Stimulated activated CD4-positive, alpha-beta T cell treated with anti-CD3 and anti-CD28 coated beads, Interleukin-2, amount 100 ng/mL, for 48 hours (primary cell): ENCODE data around the gene GJA4.
A peak's percentile ranks its signal among the peaks of the same experiment; 100 is the strongest.
"Not testable (repeated sequence)": the region's sequence is repeated elsewhere in the genome, so short reads cannot be mapped to it uniquely, and the experiment has no call there.

Experiments
- DNase-seq, 2 donors: peaks; one replicate each; pipeline ENCODE4 v3.0.0-alpha.2; 2020

GJA4 gene

DNA sequence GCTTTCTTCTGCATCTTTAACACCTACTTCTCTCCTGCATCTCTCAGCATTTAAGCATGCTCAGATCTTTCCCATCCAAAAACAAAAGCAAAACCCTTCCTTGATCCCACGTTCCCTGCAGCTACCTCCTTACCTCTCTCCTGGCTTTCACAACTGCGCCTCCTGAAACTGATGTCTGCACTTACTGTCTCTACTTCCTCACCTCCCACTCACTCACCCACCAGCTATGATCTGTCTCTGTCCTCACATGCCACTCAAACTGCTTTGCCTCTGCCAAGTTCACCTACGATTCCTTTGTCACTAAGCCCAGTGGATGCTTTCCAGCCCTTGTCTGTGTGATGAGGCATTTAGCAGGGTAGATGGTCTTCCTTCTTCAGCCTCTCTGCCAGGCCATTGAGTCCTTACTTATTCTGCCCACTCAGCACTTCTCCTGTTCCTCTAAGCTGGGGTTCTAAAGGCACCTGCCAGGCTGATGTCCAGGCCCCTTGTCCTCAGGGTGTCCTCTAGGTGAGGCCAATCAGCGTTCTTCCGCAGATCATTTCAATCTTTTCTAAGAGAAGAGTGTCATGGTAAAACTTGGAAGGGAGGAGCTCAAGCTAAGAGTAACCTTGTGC, 21.8 kb upstream of the GJA4 start:
- no peak for DNase-seq

- DNase-seq: no peak
Measured at GRCh38 chr1:34771573-34772371, 21.0 kb upstream of the GJA4 start.

DNA sequence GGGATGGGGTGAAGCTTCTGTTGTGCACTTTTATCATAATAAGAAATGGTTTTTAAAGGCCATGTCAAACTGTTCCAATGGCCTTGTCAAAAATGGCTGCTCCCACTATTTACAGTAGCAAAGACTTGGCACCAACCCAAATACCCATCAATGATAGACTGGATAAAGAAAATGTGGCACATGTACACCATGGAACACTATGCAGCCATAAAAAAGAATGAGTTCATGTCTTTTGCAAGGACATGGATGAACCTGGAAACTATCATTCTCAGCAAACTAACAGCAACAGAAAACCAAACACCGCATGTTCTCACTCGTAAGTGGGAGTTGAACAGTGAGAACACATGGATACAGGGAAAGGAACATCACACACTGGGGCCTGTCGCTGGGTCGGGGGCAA, 19.7 kb upstream of the GJA4 start:
- DNase-seq: not testable (repeated sequence)

GRCh38 chr1:34774957-34775356, 17.8 kb upstream of the GJA4 start:
- no peak for DNase-seq

DNA sequence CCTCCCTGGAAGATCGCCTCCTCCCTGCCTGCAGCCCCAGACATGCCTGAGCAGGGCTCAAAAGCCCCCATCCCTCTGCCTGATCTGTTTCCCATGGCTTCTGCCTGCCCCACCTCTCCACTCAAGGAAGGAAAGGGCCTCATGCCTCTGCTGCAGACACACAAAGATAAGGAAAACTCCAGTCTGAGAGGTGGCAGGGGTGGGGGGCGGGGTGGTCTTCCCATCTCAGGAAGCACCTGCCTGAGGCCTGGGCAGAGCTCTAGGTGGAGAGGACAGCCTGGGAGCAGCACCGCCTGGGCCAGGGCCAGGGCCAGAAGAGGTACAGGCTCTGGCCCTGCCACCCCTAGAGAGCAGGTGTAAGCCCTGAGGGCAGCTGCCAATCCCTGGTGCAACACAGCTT, 15.9 kb upstream of the GJA4 start:
- no peak for DNase-seq

GRCh38 chr1:34777519-34778321, 15.1 kb upstream of the GJA4 start:
- no peak for DNase-seq

GRCh38 chr1:34778381-34778780, 14.4 kb upstream of the GJA4 start:
- no peak for DNase-seq

- DNase-seq: no peak
Measured at GRCh38 chr1:34779005-34779404, 13.8 kb upstream of the GJA4 start.

- DNase-seq: no peak
Measured at GRCh38 chr1:34779526-34779925, 13.3 kb upstream of the GJA4 start.

- no peak for DNase-seq
Measured at GRCh38 chr1:34779962-34780361, 12.8 kb upstream of the GJA4 start.

DNA sequence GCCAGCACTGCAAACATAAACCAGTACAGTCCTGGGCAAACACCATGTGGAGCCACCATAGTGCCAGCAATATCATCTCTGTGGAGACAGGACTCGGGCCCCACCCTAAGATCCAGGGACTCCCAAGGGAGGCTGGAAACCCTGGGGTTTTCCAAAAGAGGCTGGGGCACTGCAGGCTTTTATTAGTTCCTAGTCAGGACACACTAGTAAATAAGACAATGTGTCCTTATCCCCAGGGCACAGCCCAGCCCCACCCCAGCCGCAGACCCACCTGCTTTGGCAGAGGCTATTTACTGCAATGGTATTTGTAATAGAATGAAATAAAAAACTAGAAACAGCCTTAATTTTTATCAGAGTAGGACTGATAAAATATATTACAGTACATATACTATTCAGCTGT, 12.3 kb upstream of the GJA4 start:
- DNase-seq: no peak

DNA sequence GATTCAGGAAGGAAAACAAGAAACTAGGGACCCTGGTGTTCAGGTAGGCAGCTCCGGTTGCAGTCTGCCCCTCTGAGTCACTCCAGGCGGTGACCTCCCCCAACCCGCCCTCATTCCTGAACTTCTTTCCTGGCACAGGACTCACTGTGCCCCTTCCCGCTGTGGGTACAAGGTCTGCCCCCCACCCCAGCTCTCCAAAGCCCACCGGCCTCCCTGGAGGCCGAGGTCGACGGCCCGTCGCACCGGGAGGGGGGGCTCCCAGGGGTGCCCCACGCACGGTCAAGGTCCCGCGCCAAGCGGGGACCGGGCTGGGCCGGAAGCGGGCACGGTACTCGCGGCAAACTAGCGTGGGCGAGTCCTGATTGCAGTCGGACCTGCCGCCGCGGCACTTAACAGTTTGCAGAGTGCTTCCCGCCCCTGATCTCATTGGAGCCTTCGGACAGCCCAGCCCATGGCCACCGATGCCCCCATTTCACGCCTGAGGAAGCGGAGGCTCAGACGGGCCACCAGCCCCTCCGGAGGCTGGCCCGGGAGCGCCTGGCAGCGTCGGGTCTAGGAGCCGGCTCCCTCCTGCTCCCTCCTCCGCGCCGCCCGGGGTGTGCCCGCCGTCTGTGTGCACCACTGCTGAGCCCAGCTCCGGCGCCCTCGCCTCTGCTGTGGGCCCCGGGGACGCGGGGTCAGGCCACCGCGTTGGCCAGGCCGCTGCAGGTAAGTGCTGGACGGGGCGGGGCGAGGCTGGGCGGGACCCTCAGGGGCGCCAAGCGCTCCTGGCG, 11.5 kb upstream of the GJA4 start, which contains the start of gene GJB3:
TSS of gene GJB3 (plus strand) at position 144 of the 773 bp plus-strand sequence. CDS start 3,549 bp downstream, outside the sequence.
- DNase-seq: peak in 1 of 2 donors; percentile 8

GRCh38 chr1:34781844-34782391, 10.9 kb upstream of the GJA4 start:
- no peak for DNase-seq

- DNase-seq: no peak
Measured at GRCh38 chr1:34784751-34785221, 8.0 kb upstream of the GJA4 start.

- no peak for DNase-seq
Measured at GRCh38 chr1:34785231-34785874, 7.4 kb upstream of the GJA4 start.

DNA sequence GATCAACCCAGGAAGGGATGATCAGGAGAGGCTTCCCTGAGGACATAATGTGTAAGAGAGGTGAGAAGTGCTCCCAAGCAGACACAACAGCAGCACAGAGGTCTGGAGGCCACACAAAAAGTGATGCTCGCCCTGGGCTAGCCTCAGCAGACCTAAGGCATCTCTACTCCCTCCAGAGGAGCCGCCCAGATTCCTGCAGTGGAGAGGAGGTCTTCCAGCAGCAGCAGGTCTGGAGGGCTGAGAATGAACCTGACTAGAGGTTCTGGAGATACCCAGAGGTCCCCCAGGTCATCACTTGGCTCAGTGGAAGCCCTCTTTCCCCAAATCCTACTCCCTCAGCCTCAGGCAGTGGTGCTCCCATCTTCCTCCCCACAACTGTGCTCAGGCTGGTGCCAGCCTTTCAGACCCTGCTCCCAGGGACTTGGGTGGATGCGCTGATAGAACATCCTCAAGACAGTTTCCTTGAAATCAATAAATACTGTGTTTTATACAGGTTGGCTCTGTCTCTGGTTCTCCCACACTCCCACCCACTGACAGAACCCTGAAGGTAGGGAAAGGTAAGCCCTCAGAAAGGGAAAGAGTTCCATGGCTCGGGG, 6.8 kb upstream of the GJA4 start:
- no peak for DNase-seq

GRCh38 chr1:34786521-34787325, 6.1 kb upstream of the GJA4 start:
- peak; percentile 57 to 61 for DNase-seq

- DNase-seq: no peak
Measured at GRCh38 chr1:34787461-34788420, 5.1 kb upstream of the GJA4 start.

GRCh38 chr1:34790985-34791384, 1.8 kb upstream of the GJA4 start:
- DNase-seq: no peak
